K562 (cell line): ENCODE results near the gene DOK3. TPM values are rescaled to one million over a fixed set of nuclear protein-coding genes. Genes with fewer than 3 reads are reported as not detected.
A peak's percentile ranks its signal among the peaks of the same experiment; 100 is the strongest.

ENCODE experiments used
- ATAC-seq: fragments of 200-7000 bp; cut with Tn5 transposase; 3 replicates; pipeline ENCODE4 v1.9.1; 2020; ENCODE audit warnings: moderate library complexity
- BruUV-seq: library from RNA; stranded (reverse); fragments of 400-500 nt; replicated peaks from 2 replicates; lab custom pipeline; 2021; lab: Mats Ljungman, UMichigan
- CTCF ChIA-PET: fragments of 300-600 bp; formaldehyde crosslinking; extraction: SDS; loops from one replicate; lab custom pipeline; 2021; ENCODE audit warnings: low intra/inter-chr PET ratio; lab: Yijun Ruan, JAX
- POLR2A ChIA-PET: fragments of 300-600, 350-650 bp; sonication (Branson Sonifier 250); formaldehyde crosslinking; extraction: SDS; loops from one replicate; lab custom pipeline; 2021; ENCODE audit warnings: antibody characterized with exemption, inconsistent platforms; lab: Yijun Ruan, JAX
- DNase-seq, 4 experiments: peaks; one replicate each; pipeline versions ENCODE4 v3.0.0 to v3.0.0-alpha.2; 2011 to 2018; ENCODE audit warnings: low spot score in 3 of 4, mixed read lengths in 3 of 4; ENCODE audit errors: extremely low read depth in 1 of 4
- FAIRE-seq: peaks from 2 replicates; lab custom pipeline; 2011; peaks lifted over from hg19 to GRCh38; lab: Jason Lieb, UNC
- H2AFZ ChIP-seq: 2 replicates; pipeline ENCODE4 v1.6.0; 2011; ENCODE audit warnings: low read depth, low read length, control low read depth, inconsistent platforms
- H3K27ac ChIP-seq: fragments of 200-600 bp; 3 replicates; pipeline ENCODE4 v1.8.0; 2011; ENCODE audit warnings: low read depth, mild to moderate bottlenecking, control low read depth, inconsistent platforms, low read length, moderate library complexity, mixed read lengths; ENCODE audit errors: extremely low read depth
- H3K27me3 ChIP-seq, 2 experiments: fragments of 300-600 bp in 1 of 2; 2 replicates in 1 of 2; 3 replicates in 1 of 2; pipeline versions ENCODE4 v1.6.0 to v1.8.0; 2011; ENCODE audit warnings: inconsistent platforms in 2 of 2, low read length in 2 of 2, mild to moderate bottlenecking in 1 of 2, mixed read lengths in 1 of 2, moderate library complexity in 1 of 2; ENCODE audit not compliant: control insufficient read depth in 2 of 2, insufficient read depth in 2 of 2
- H3K36me3 ChIP-seq: fragments of 300-600 bp; 3 replicates; pipeline ENCODE4 v1.8.0; 2011; ENCODE audit warnings: mild to moderate bottlenecking, low read length, inconsistent platforms; ENCODE audit not compliant: control insufficient read depth, insufficient read depth
- H3K4me1 ChIP-seq, 2 experiments: fragments of 200-600 bp in 1 of 2; replicated peaks in 1 of 2; 2 replicates in 1 of 2; 3 replicates in 1 of 2; pipeline versions ENCODE4 v1.5.1 to v1.8.0; 2011; ENCODE audit warnings: inconsistent platforms in 2 of 2, low read length in 2 of 2, mild to moderate bottlenecking in 1 of 2, mixed read lengths in 1 of 2, moderate library complexity in 1 of 2; ENCODE audit not compliant: control insufficient read depth in 2 of 2, insufficient read depth in 2 of 2
- H3K4me2 ChIP-seq: 2 replicates; pipeline ENCODE4 v1.6.1; 2011; ENCODE audit warnings: low read length, control low read depth, inconsistent platforms, mixed read lengths; ENCODE audit not compliant: insufficient read depth
- H3K4me3 ChIP-seq: fragments of 200-600 bp; sonication (generic), shearing (Covaris generic); 2 replicates; pipeline ENCODE4 v1.5.1; 2016; ENCODE audit warnings: control low read depth, inconsistent platforms
- H3K79me2 ChIP-seq: fragments of 200-600 bp; 3 replicates; pipeline ENCODE4 v1.8.0; 2011; ENCODE audit warnings: low read length, inconsistent platforms; ENCODE audit not compliant: control insufficient read depth, insufficient read depth
- H3K9ac ChIP-seq, 2 experiments: 2 replicates each; pipeline versions ENCODE4 v1.6.0 to v1.6.1; 2011; ENCODE audit warnings: low read depth in 2 of 2, low read length in 2 of 2, control low read depth in 1 of 2, inconsistent platforms in 1 of 2, mild to moderate bottlenecking in 1 of 2, mixed read lengths in 1 of 2; ENCODE audit not compliant: insufficient read depth in 1 of 2
- H3K9me1 ChIP-seq: one replicate; pipeline ENCODE4 v1.6.0; 2011; ENCODE audit warnings: inconsistent platforms, mild to moderate bottlenecking, low read length, moderate library complexity; ENCODE audit not compliant: control insufficient read depth, insufficient read depth
- H3K9me3 ChIP-seq: replicated peaks from 2 replicates; pipeline ENCODE4 v1.5.1; 2011; ENCODE audit warnings: low read depth, low read length, inconsistent platforms; ENCODE audit not compliant: control insufficient read depth, insufficient read depth
- H4K20me1 ChIP-seq: replicated peaks from 2 replicates; pipeline ENCODE4 v1.6.1; 2011; ENCODE audit warnings: low read length, inconsistent platforms, mixed read lengths; ENCODE audit not compliant: control insufficient read depth, insufficient read depth
- ASH1L ChIP-seq: fragments of 450-650 bp; IDR thresholded peaks from 2 replicates; pipeline ENCODE4 v1.6.1; 2018; ENCODE audit warnings: borderline replicate concordance, mild to moderate bottlenecking, low read depth; ENCODE audit not compliant: partially characterized antibody
- ATF3 ChIP-seq, 2 experiments: fragments of 450-650 bp in 1 of 2; sonication (generic) in 1 of 2; formaldehyde crosslinking in 1 of 2; IDR thresholded peaks in 1 of 2; conservative IDR thresholded peaks in 1 of 2; 2 replicates each; pipeline versions ENCODE4 v1.6.1 to v1.8.1; 2016 to 2023; ENCODE audit warnings: mild to moderate bottlenecking in 2 of 2, moderate library complexity in 2 of 2, inconsistent platforms in 1 of 2, missing genetic modification reagents in 1 of 2
- CBX3 ChIP-seq, 2 experiments: IDR thresholded peaks; 1 replicate in 1 of 2; 2 replicates in 1 of 2; pipeline ENCODE4 v1.6.1; 2012; ENCODE audit warnings: inconsistent platforms in 2 of 2, low read length in 2 of 2, borderline replicate concordance in 1 of 2, control low read depth in 1 of 2
- CEBPB ChIP-seq: fragments of 450-650 bp; IDR thresholded peaks from 2 replicates; pipeline ENCODE4 v1.6.1; 2016; ENCODE audit warnings: missing genetic modification characterization, missing compliant biosample characterization
- ELF2 ChIP-seq: fragments of 250-450 bp; sonication (Bioruptor Pico); IDR thresholded peaks from 2 replicates; pipeline ENCODE4 v1.5.0; 2021; ENCODE audit warnings: mild to moderate bottlenecking
- FOXP1 ChIP-seq: sonication (generic); formaldehyde crosslinking; IDR thresholded peaks from 2 replicates; pipeline ENCODE4 v1.8.0; 2022; ENCODE audit warnings: mild to moderate bottlenecking, missing genetic modification reagents
- KAT2B ChIP-seq: IDR thresholded peaks from one replicate; pipeline ENCODE4 v1.6.1; 2012; ENCODE audit warnings: low read depth, mild to moderate bottlenecking, control low read depth, inconsistent platforms, low read length, moderate library complexity
- KAT7 ChIP-seq: sonication (generic); formaldehyde crosslinking; IDR thresholded peaks from 2 replicates; pipeline ENCODE4 v1.8.0; 2022; ENCODE audit warnings: missing genetic modification reagents, mild to moderate bottlenecking, borderline replicate concordance
- NCOA1 ChIP-seq: fragments of 450-650 bp; IDR thresholded peaks from 2 replicates; pipeline ENCODE4 v1.6.1; 2016; ENCODE audit warnings: low read depth
- PREB ChIP-seq: sonication (generic); formaldehyde crosslinking; IDR thresholded peaks from 2 replicates; pipeline ENCODE4 v1.8.1; 2023; ENCODE audit warnings: mild to moderate bottlenecking, missing genetic modification reagents
- SIN3A ChIP-seq, 2 experiments: fragments of 150-350 bp in 1 of 2; IDR thresholded peaks; 2 replicates each; pipeline ENCODE4 v1.6.1; 2011 to 2016; ENCODE audit warnings: borderline replicate concordance in 2 of 2, low read depth in 2 of 2, low read length in 2 of 2, mild to moderate bottlenecking in 2 of 2, moderate library complexity in 2 of 2; ENCODE audit not compliant: control insufficient read depth in 1 of 2
- SMARCA4 ChIP-seq: fragments of 450-650 bp; IDR thresholded peaks from 2 replicates; pipeline ENCODE4 v1.6.1; 2016
- SMARCE1 ChIP-seq: fragments of 450-650 bp; IDR thresholded peaks from 2 replicates; pipeline ENCODE4 v1.7.1; 2016; ENCODE audit warnings: mild to moderate bottlenecking
- ZNF232 ChIP-seq: sonication (generic); formaldehyde crosslinking; IDR thresholded peaks from 2 replicates; pipeline ENCODE4 v1.8.0; 2022; ENCODE audit warnings: mild to moderate bottlenecking, missing genetic modification reagents
- WGBS: fragments of 100-300 bp; shearing (Covaris generic); methylation state at CpG from one replicate; pipeline ENCODE4 v1.1.6; 2016; ENCODE audit warnings: low coverage, mixed read lengths; ENCODE audit not compliant: insufficient coverage; ENCODE audit errors: missing lambda C conversion rate; 5-methylcytosine and 5-hydroxymethylcytosine counted together
- in situ Hi-C: fragments of 300-500 bp; cut with MboI; formaldehyde crosslinking; loops from 4 replicates; pipeline ENCODE4 v1.15.0; 2018; ENCODE audit warnings: inconsistent platforms, mixed read lengths
- intact Hi-C: fragments of 100-400 bp; cut with micrococcal nuclease; formaldehyde crosslinking; loops from 2 replicates; pipeline ENCODE4 v1.14.2; 2022
- polyA plus RNA-seq, 8 experiments: library from polyadenylated mRNA; depleted of rRNA in 4 of 8; stranded (reverse) in 5 of 8; unstranded in 3 of 8; fragments of >200 nt; fragmentation: Nextera tagmentation in 2 of 8; fragmentation: Illumina TruSeq in 1 of 8; extraction: Ambion mirVana in 2 of 8; extraction: Trizol in 1 of 8; gene quantifications; 2 replicates each; pipeline versions ENCODE4 v1.2.1 to v1.2.3, GENCODE V29; 2011 to 2014; ENCODE audit warnings: inconsistent platforms in 1 of 8, missing spikeins in 1 of 8
- total RNA-seq, 7 experiments: library from RNA; depleted of rRNA in 6 of 7; stranded (reverse); fragments of >200 nt in 6 of 7; fragmentation: Illumina TruSeq in 2 of 7; extraction: Trizol in 2 of 7; gene quantifications; 2 replicates each; pipeline versions ENCODE4 v1.2.1 to v1.2.3, GENCODE V29; 2011 to 2021; ENCODE audit warnings: low replicate concordance in 1 of 7
- TF ChIP-seq, protein P1 (sequence below): fragments of 250-450 bp; sonication (Bioruptor Pico); IDR thresholded peaks from 2 replicates; pipeline ENCODE4 v1.5.0; 2021; ENCODE audit warnings: mild to moderate bottlenecking, borderline replicate concordance

Gene DOK3
- total and polyA plus RNA-seq, 9 of the 15 experiments (the other 6 are each of a cell fraction or from before 2014, with no cell fraction given), result 1.3 to 23.0 (median 8.0) TPM

GRCh38 chr5:177498013-177498787, 11.4 kb downstream of the DOK3 start:
- H3K9me1 ChIP-seq, result no peaks in the 10 kb centered on the region
- peak overlapping the region; percentile 95 for H3K27ac ChIP-seq
- peak overlapping the region; percentile 82 for H3K4me3 ChIP-seq
- ChIA-PET CTCF (interaction anchor here (0.6 kb wide), 1 partner anchor 180 kb away, joined by 3 read pairs; no protein-coding TSS in a partner anchor), POLR2A (interaction anchor here (0.6 to 2.7 kb wide), 15 partner anchors 9 to 190 kb away, joined by 3 to 26 read pairs (median 3); partner anchors contain the start of gene DOK3)
- peak; percentile 8 for ATAC-seq
- FAIRE-seq, result peak; percentile 89
- intact Hi-C loops, result loop anchor here (5.0 kb wide), 1 partner anchor 181 kb away; no protein-coding TSS in a partner anchor
- in situ Hi-C loops, result no loop called here
- 4% methylated on average over 38 of the region's 48 CpGs for WGBS
- H3K79me2 ChIP-seq, result peaks cover 46% of the 10 kb centered on the region
- peak; percentile 42 to 82 (median 60) for DNase-seq
- TSS peak; percentile 95 for BruUV-seq
- no peaks in the 10 kb centered on the region for H3K9me3 ChIP-seq
- peak overlapping the region; percentile 69 for H2AFZ ChIP-seq
- peak overlapping the region; percentile 85 for H3K4me2 ChIP-seq
- no peaks in the 10 kb centered on the region for H3K27me3 ChIP-seq
- H3K9ac ChIP-seq, result peak overlapping the region; percentile 87 to 93
- H3K36me3 ChIP-seq, result peaks cover 27% of the 10 kb centered on the region; the same call in 2 of the 3 replicates
- H3K4me1 ChIP-seq, result peaks cover 51 to 82% of the 10 kb centered on the region in 2 experiments
- H4K20me1 ChIP-seq, result no peaks in the 10 kb centered on the region; the same call in 1 of the 2 replicates
- TF ChIP-seq ATF3 (IDR thresholded peaks at IDR 0.05) (peak; percentile 53), ATF3 (CRISPR knock-in tag; conservative IDR thresholded peaks at IDR 0.05) (no peak), SMARCA4 (peak; percentile 46), ELF2 (CRISPR knock-in tag) (0 out of 2 replicates have a peak, but pooled peaks have one; percentile 44), NCOA1 (0 out of 2 replicates have a peak, but pooled peaks have one; percentile 12), SIN3A (IDR thresholded peaks at IDR 0.05; ENCODE audit: borderline replicate concordance in 2 of 2, control insufficient read depth in 1 of 2, low read depth in 2 of 2, low read length in 2 of 2) (0 out of 4 replicates have a peak, but pooled peaks have one; percentile 11 to 55), ASH1L (no peak), FOXP1 (CRISPR knock-in tag) (peak; percentile 67; the same call in 1 of the 2 replicates), CEBPB (peak; percentile 99), KAT2B (no peak), KAT7 (CRISPR knock-in tag) (peak; percentile 87; the same call in 1 of the 2 replicates), PREB (CRISPR knock-in tag) (peak; percentile 85; the same call in 1 of the 2 replicates), SMARCE1 (peak; percentile 27; the same call in 1 of the 2 replicates), ZNF232 (CRISPR knock-in tag) (0 out of 2 replicates have a peak, but pooled peaks have one; percentile 26), CBX3 (IDR thresholded peaks at IDR 0.05; ENCODE audit: borderline replicate concordance in 1 of 2, low read length in 2 of 2) (0 out of 3 replicates have a peak, but pooled peaks of 1 of the 2 experiments have one; percentile 16)
- TF ChIP-seq, protein P1, sequence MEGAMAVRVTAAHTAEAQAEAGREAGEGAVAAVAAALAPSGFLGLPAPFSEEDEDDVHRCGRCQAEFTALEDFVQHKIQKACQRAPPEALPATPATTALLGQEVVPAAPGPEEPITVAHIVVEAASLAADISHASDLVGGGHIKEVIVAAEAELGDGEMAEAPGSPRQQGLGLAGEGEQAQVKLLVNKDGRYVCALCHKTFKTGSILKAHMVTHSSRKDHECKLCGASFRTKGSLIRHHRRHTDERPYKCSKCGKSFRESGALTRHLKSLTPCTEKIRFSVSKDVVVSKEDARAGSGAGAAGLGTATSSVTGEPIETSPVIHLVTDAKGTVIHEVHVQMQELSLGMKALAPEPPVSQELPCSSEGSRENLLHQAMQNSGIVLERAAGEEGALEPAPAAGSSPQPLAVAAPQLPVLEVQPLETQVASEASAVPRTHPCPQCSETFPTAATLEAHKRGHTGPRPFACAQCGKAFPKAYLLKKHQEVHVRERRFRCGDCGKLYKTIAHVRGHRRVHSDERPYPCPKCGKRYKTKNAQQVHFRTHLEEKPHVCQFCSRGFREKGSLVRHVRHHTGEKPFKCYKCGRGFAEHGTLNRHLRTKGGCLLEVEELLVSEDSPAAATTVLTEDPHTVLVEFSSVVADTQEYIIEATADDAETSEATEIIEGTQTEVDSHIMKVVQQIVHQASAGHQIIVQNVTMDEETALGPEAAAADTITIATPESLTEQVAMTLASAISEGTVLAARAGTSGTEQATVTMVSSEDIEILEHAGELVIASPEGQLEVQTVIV (CRISPR knock-in tag), result no peak
